ENCODE results near the gene PIAS4.
A peak's percentile ranks its signal among the peaks of the same experiment; 100 is the strongest.

The PIAS4 gene

DNA sequence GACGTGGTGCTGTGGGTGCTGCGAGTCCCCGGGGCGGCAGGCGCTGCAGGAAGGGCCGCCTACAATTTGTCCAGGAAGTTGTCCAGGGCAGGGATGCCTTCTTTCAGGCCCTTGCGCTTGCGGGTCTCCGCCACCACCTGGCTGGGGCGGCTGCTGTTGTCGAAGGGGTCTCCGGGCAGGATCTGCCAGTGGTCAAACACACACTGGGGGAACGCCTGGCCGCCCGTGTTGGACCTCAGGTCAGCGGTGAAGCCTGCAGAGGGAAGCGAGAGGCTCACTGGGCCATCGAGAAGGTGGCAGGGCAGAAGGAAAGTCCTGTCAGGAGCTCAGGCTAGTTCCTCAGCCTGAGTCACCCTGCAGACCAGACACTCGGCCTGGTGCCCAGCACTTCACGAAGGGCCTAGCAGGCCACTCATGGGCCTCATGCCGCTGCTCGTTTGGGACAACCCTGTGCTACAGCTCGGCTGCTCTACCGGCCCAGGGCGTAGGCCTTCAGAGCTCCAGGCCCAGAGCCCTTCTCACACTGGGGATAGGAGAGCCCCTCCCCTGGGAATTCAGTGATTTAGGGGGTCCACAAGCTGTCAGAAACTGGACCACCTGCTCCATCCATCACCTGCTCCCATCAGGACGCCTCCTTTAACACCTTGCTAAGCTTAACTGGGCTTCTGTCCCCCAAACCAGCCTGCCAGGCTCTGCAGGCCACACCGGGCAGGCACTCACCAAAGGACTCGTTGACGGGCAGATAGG, 30.9 kb upstream of the PIAS4 start:
- DNase-seq (ENCODE audit: low read depth in 2 of 3, low spot score in 2 of 3), result no peak

DNA sequence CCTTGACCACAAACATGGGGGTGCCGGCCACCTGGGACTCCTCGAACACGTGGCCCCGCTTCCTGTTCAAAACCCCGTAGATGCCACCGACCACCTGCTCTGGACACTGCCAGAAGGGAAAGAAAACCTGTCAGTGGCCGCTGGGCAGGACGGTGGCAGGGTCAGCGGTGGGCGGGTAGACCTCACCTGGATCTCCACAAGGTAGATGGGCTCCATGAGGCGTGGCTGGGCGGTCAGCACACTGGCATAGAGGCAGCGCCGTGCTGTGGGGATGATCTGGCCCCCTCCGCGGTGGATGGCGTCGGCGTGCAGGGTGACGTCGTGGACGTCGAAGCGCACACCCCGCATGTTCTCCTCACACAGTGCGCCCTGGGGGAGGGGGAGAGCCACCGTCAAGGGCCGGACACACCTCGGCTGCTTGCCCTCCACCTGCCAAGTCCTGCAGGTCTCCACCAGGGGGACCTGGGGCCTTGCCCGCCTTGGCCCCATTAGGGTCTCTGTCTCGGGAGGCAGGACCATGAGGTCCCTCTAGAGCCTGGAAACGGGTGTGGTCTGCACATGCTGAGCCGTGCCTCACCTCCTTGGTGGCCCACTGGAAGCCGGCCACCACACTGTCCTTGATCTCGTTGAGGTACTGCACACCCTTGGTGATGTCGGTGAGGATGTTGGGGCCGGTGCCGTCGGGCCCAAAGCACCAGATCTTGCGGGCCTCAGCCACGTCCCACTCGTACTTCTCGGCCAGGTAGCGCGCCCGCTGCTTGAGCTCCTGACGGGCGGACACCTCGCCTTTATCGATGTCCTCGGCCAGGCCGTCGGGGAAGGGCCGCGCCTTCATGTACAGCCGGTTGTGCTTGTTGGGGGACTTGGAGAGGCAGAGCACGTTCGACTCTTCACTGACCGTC, 30.0 kb upstream of the PIAS4 start:
- no peak for DNase-seq (ENCODE audit: low read depth in 2 of 3, low spot score in 2 of 3)

DNA sequence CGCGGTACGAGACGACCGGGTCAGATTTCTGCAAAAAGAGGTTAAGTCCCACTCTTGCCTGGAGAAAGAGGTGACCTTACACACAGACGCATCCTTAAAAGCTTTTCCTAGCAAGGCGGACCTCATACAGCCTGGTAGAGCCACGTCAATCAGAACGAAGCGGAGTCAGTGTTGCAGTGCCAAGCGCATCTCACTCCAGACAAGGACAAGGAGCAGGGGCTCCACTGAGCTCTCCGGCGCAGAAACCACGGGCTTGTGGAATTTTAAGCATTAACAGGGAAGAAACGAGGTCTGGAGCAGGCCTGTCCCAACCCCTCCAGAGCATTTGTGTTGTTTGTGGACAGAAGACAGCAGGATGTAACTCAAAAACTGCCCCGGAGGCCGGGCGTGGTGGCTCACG, 29.4 kb upstream of the PIAS4 start:
- no peak for DNase-seq (ENCODE audit: low read depth in 2 of 3, low spot score in 2 of 3)

DNA sequence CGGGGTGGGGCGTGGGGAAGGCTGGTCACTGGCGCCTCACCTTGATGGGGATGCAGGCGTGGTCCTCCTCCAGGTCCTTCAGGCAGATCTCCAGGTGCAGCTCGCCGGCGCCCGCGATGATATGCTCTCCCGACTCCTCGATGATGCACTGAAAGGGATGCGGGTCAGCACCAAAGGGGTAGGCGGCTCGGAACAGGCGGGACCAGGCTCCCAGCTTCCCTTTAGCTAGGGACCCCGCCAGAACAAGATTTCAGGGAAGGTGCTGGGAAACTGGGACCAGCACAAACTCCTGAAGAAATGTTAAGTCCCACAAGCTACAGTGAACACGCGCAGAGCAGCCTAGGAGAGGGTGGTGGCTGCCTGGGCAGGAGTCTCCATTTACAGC, 28.3 kb upstream of the PIAS4 start:
- DNase-seq (ENCODE audit: low read depth in 2 of 3, low spot score in 2 of 3), result no peak

DNA sequence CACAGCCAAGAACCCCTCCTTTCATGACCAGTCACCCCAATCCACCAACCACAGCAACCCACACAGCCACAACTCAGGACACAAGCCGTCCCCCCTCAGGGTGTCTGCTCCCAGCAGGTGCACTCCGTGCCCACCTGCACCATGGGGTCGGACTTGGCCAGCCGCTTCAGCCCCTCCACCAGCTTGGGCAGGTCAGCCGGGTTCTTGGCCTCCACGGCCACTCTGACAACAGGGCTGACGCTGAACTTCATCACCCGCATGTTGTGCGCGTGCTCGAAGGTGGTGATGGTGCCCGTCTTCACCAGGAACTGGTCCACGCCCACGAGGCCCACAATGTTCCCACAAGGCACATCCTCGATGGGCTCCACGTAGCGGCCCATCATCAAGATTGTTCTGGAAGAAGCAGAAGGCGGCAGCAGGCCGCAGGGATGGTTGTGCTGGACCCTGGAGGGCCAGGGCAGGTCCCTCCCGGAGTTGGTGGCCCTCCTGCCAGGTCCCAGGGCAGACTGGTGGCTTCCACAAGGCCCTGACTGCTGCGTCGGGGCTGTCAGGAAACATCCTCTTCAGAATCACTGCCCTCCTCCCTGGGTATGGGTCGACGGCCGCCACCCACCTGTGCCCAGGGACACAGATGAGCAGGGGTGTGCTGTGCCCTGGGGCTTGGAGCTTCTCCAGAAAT, 27.7 kb upstream of the PIAS4 start:
- DNase-seq (ENCODE audit: low read depth in 2 of 3, low spot score in 2 of 3), result no peak

DNA sequence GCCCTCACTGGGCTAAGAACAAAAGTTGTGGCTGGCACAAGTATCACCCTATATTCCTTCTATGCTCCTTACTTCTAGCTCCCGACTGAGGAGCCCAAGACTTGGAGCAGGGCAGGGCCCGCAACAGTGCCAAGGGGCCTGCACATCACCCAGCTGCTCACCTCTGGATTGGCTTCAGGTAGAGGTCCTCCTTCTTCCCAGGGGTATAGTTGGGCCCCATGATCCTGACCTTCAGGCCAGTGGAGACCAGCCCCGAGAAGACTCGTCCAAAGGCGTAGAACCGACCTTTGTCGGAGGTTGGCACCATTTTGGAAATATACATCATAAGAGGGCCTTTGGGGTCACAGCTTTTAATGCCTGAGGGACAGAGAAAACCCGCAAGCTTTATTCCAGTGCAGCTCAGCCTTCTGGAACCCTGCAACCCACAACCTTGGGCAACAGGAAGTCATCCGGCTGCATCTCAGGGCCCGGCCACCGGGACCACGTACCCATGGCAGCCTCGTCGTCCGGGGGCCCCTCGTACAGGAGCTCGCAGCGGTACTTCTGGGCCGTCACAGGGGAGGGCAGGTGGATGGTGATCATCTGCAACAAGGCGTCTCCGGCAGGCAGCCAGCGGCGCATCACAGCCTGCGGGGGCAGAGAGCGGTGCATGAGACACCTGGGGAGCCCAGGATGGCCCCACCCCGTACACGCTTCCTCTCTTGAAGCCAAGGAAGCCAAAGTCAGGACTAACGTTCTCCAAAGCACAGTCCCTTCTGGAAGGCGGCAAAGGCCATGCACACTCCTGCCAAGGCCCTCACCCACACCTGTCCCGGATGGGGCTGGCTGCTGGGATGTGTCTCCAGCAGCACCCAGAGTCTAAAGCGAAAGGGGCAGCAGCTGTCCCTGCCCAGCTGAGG, 26.9 kb upstream of the PIAS4 start:
- no peak for DNase-seq (ENCODE audit: low read depth in 2 of 3, low spot score in 2 of 3)

DNA sequence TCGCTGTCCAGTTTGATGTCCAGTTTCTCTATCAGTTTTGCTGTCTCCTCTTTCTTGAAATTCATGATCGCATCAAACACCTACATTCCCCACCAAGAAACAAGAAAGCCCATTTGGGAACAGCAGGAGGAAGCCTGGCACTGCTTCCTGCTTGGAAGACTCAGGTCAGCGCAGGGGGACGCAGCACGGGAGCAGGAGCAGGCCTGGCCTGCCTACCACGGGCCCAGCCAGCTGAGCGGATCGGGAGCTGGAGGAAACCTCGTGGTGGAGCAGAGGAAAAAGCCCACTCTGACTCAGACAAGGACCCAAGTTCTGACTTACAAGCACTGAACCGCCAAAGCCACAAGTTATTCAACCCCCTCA, 26.2 kb upstream of the PIAS4 start:
- DNase-seq (ENCODE audit: low read depth in 2 of 3, low spot score in 2 of 3), result no peak

DNA sequence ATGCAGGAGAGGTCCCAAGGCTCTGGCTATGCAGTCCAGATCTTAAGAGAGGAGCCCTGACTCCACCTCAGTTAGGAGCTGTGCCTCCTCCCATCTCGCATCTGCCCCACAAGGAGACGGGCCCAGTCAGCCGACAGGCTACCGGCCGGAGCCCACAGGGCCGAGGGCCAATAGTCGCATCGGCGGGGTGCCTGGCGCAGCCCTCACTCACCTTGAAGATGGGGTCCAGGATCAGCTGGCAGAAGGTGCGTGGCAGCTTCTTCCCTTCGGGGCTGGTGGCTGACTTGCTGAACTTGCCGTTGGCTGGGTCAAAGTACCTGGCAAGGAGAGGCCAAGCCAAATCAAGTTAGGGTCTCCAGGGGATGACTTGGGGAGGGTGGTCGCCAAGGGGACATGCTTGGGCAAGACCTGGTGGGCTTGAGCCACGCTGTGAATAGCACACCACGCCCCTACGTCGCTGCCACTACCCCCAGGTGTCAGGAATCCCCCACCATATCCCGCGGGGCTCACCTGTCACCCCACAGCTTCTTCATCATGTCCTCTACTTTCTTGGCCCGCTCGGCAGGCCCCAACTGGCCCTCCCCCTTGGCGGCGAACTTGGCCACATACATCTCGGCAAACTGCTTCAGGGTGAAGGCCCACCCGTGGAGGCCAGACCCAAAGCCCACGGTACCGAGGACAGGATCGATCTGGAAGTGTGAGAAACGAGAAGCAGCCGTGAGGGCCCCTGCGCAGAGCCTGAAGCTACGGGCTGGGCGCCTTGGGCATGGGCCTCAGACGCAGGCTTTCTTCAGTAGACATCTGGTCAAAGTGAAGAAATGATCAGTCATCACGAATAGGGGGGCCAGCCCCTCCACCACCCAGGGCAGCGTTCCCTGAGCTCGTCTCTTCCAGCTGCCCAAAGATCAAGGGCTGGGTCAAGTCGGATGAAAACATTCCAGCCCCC, 25.5 kb upstream of the PIAS4 start:
- no peak for DNase-seq (ENCODE audit: low read depth in 2 of 3, low spot score in 2 of 3)

DNA sequence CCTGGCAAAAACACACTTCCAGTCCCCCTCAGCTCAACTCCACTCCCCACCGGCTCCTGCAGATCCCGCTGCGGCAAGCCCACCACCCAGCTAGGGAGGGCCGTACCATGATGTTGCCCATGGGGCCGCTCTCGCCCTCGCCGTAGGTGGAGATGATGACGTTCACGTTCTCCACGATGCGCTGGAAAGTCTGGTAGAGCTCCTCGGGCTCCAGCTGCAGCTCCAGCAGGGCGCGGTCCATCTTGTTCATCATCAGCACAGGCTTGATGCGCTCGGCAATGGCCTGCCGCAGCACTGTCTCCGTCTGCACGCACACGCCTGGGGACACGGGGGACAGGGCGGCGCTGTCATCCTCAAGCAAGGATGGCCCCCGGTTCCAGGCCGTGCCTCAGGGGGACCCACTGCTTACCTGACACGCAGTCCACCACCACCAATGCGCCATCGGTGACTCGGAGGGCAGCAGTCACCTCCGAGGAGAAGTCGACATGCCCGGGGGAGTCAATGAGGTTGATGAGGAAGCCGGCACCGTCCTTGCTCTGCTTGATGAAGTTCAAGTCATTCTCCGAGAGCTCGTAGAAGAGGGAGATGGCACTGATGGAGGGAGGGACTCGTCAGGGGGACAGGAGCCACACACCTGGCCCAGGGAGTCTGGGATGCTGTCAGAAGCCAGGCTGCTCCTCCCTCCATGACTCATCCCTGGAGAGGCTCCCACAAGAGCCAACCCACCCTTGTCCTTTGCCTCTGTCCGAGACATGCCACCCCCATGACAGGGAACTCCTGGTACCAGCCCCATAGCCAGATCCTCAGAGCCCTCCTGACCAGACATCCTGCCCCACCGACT, 24.6 kb upstream of the PIAS4 start:
- DNase-seq (ENCODE audit: low read depth in 2 of 3, low spot score in 2 of 3), result no peak

DNA sequence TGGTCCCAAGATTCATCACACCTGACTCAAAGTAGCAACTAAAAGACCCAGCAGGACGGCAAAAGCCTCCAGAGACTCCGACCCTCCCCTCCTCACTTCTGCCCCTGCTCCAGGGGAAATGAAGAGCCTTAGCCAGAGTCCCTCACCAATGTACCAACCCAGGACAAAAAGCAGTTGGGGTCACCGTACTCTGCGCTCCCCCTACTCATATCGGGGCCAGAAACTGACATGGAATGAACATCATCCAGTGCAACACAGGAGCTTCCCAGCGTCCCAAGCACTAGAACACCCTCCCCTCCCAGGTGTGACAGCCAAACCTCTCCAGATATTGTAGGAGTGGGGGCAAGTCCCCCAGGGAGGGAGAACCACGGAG, 24.0 kb upstream of the PIAS4 start:
- no peak for DNase-seq (ENCODE audit: low read depth in 2 of 3, low spot score in 2 of 3)

DNA sequence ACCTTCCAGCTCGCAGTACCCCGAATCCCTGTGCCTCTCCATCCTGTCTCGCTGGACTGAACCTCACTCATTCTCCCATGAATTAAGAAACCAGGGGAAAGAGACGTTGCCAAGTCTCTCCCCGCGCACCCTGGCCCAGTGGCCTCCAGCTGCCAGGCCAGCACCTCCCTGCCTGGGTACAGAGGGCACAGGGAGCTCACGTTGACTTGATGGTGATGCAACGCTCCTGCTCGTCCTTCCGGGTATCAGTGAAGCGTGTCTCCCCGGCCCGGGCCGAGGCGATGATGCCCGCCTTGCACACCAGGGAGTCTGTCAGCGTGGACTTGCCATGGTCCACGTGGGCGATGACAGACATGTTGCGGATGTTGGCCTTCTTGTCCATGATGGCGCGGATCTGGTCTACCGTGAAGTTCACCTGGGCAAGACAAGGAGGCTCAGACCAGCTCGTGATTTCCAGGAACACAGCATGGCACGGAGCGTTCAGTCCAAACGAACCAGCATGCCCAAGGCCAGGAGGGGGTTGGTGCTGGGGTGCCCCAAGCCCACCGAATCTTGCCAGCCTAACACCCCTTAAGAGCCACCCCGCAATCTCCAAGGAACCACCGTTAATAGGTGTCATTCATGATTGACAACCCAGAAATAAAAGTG, 23.5 kb upstream of the PIAS4 start:
- DNase-seq (ENCODE audit: low read depth in 2 of 3, low spot score in 2 of 3), result no peak

DNA sequence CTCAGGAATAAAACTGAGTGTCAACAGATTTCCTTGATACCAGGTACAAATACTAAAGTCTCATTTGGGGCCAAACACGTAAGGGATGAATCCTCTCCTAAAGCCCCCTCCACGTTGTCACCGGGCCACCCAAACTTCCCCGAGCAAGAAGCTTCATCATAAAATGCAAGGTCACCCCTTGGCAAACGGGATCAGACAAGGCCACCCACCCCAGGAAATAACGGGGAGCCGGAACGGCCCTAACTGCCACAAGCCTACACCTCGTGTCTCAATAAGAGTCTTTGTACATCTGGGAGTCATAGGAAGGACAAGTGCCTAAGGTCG, 23.0 kb upstream of the PIAS4 start:
- DNase-seq (ENCODE audit: low read depth in 2 of 3, low spot score in 2 of 3), result no peak

DNA sequence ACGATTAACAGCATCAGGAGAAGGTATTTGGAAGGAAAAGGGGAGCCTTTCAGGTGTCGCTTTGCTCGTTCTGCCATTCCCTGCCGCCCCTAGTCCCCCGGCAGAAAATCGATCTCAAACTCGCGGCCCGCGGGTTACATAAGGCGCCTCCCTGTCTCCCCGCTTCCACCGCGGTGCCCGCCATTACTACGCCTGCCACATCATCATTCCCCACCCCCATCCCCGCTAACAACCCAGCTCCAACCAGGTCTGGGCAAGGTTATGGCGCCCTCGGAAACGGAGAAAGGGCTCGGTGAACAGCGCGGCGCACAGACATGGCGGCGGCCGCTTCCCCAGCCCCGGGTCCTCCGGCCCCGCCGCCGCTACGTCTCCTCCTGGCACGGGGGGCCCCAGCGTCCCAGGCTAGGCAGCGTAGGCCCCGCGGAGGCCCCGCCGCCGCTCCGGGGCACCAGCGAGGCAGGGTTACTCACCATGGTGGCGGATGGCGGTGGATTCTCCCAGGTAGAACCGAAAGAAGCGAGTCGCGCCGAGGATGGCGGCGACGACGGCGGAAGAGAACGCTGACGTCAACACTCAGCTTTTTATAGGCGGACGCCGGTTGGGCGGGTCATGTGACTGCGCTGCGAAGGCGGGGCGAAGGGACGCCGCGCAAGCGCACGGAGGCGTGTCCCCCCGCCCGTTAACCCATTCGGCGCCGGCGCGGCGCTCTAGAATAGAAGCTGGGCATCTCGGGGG, 22.5 kb upstream of the PIAS4 start, which contains the start of gene EEF2:
EEF2 (minus strand) TSS at position 556 of the 735 bp plus-strand sequence; CDS start at position 473, 83 bp downstream.
- DNase-seq (ENCODE audit: low read depth in 2 of 3, low spot score in 2 of 3), result peak; percentile 76 to 87 (median 80)

DNA sequence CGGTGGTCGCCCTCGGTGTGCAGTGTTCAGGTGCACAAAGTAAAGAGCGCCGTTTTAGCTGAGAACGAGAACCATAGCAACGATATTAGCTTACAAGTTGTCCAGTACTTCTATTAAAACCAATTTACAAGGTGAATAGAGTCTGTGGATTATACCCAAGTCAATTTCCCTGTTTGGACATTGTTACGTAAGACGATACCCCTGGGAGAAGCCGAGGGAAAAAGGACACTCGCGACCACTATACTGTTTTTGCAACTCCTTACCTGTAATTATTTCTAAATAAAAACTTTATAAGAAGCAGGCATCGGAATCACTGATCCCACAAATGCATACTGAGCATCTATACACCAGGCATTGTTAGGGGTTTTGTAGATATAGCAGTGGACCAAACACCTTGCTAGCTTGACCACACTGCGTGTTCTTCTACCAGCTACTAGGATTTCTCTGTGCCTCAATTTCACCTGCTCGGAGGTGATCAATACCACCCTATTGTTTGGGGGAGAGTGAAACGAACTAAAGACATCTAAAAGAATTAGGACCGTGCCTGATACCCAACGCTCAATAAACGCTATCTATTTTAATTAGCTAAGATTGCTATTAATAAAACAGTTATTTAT, 21.8 kb upstream of the PIAS4 start:
- DNase-seq (ENCODE audit: low read depth in 2 of 3, low spot score in 2 of 3), result no peak

DNA sequence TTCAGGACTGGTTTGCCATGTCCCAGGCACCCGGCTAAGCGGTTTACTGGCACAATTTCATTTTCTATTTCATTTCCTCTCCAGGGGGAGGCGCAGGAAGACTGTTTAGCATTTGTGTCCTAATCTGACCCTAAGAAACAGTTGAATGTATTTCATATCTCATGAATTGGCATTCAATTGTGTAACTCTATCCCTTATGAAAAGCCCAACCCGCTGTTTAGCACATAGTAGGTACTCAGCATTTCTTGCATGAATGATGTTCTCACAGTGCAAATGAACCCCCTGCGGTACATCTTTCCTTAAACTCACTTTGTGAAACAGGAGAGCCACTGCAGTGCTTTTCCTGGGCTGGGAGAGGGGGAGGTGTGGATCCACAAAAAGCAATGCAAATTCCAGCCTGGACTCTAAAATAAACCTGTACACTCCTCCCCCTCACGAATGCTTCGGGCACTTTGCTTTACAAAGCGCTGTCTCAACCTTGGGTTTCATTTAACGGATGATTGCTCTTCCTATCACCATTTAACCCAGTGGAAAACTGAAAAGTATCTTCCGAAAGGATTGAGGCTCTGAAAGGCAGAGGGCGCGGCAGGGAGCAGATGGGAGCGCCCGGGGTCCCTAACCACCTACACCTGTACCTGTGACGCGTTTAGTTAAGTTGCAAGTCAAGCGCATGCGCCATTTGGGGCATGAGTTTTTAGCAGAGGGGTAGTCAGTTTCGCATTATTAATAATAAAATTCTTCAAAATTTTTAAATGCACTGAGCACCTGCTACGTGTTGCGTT, 21.1 kb upstream of the PIAS4 start:
- no peak for DNase-seq (ENCODE audit: low read depth in 2 of 3, low spot score in 2 of 3)

DNA sequence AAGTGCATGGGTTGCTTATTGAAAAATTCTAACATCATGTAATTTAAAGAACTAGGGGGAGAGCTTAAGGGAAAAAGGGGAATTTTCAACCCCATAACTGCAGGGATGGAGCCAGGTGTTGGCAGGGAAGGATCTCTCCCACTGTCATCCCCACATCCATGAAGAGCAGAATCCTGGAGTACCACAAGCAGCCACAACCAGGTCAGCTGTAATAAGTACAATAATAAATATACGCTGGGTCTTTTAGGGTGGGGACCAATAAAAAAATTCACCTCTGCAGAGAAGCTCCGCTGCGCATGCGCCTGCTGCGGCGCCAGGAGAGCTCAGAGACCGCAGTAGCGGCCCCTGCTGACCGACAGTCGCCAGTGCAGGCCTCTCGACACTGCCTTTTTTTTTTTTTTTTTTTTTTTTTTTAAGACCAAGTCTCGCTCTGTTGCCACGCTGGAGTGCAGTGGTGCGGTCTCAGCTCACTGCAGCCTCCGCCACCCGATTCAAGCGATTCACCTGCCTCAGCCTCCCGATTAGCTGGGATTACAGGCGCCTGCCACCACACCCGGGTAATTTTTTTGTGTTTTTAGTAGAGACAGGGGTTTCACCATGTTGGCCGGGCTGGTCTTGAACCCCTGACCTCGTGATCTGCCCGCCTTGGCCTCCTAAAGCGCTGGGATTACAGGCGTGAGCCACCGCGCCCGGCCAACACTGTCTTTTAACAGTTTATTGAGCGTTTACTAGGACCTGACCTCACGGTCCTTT, 19.7 kb upstream of the PIAS4 start:
- peak in 2 of 3 experiments; percentile 75 to 78 for DNase-seq (ENCODE audit: low read depth in 2 of 3, low spot score in 2 of 3)
